Caco-2 (cell line): ENCODE data around the gene WWOX. TPM values are rescaled to one million over a fixed set of nuclear protein-coding genes. Genes with fewer than 3 reads are reported as not detected.
A peak's percentile ranks its signal among the peaks of the same experiment; 100 is the strongest.

Source experiments
- BruUV-seq: library from RNA; stranded (reverse); fragments of 400-500 nt; replicated peaks from 2 replicates; lab custom pipeline; 2021; lab: Mats Ljungman, UMichigan
- CTCF ChIA-PET: fragments of 300-600 bp; sonication (Branson Sonifier 250); formaldehyde crosslinking; loops from one replicate; lab custom pipeline; 2022; ENCODE audit warnings: antibody characterized with exemption; lab: Charles Lee
- POLR2A ChIA-PET: fragments of 300-600 bp; sonication (Branson Sonifier 250); formaldehyde crosslinking; loops from one replicate; lab custom pipeline; 2022; ENCODE audit warnings: antibody characterized with exemption; lab: Charles Lee
- DNase-seq, 2 experiments: peaks; one replicate each; pipeline versions ENCODE4 v3.0.0 to v3.0.0-alpha.2; 2020 to 2022
- H3K27me3 ChIP-seq: replicated peaks from 2 replicates; pipeline ENCODE4 v1.6.0; 2011; ENCODE audit warnings: low read length; ENCODE audit not compliant: control insufficient read depth, insufficient read depth
- H3K36me3 ChIP-seq: 2 replicates; pipeline ENCODE4 v1.5.1; 2011; ENCODE audit warnings: low read length; ENCODE audit not compliant: control insufficient read depth, insufficient read depth
- H3K4me1 ChIP-seq: fragments of 250-450 bp; sonication (Bioruptor Pico); 2 replicates; pipeline ENCODE4 v1.5.1; 2020; ENCODE audit warnings: mild to moderate bottlenecking
- H3K4me3 ChIP-seq: 2 replicates; pipeline ENCODE4 v1.5.1; 2011; ENCODE audit warnings: low read depth, mild to moderate bottlenecking, control low read depth, low read length
- H3K9me3 ChIP-seq: fragments of 250-450 bp; sonication (Bioruptor Pico); 2 replicates; pipeline ENCODE4 v1.5.1; 2020; ENCODE audit warnings: mild to moderate bottlenecking, moderate library complexity
- H3K27ac Mint-ChIP-seq: one replicate; pipeline ENCODE4 v1.8.0; 2022; ENCODE audit warnings: mixed read lengths; ENCODE audit not compliant: unreplicated experiment
- H3K27me3 Mint-ChIP-seq: one replicate; pipeline ENCODE4 v1.8.0; 2022; ENCODE audit warnings: mixed read lengths; ENCODE audit not compliant: insufficient read depth, unreplicated experiment
- H3K36me3 Mint-ChIP-seq: one replicate; pipeline ENCODE4 v1.8.0; 2022; ENCODE audit warnings: mild to moderate bottlenecking, mixed read lengths; ENCODE audit not compliant: insufficient read depth, unreplicated experiment
- H3K4me1 Mint-ChIP-seq: one replicate; pipeline ENCODE4 v1.8.0; 2022; ENCODE audit warnings: low read depth, mixed read lengths; ENCODE audit not compliant: unreplicated experiment
- H3K4me3 Mint-ChIP-seq: one replicate; pipeline ENCODE4 v1.8.0; 2022; ENCODE audit warnings: mild to moderate bottlenecking, moderate library complexity, mixed read lengths; ENCODE audit not compliant: unreplicated experiment
- H3K9me3 Mint-ChIP-seq: one replicate; pipeline ENCODE4 v1.8.0; 2022; ENCODE audit warnings: mixed read lengths; ENCODE audit not compliant: unreplicated experiment
- CTCF ChIP-seq, 2 experiments: fragments of 200-600 bp in 1 of 2; IDR thresholded peaks; 1 replicate in 1 of 2; 2 replicates in 1 of 2; pipeline versions ENCODE4 v1.5.1 to v1.8.0; 2011 to 2022; ENCODE audit warnings: antibody characterized with exemption in 1 of 2, control low read depth in 1 of 2, inconsistent platforms in 1 of 2, low read depth in 1 of 2, low read length in 1 of 2, mild to moderate bottlenecking in 1 of 2, moderate library complexity in 1 of 2; ENCODE audit not compliant: insufficient read depth in 1 of 2, severe bottlenecking in 1 of 2, unreplicated experiment in 1 of 2
- intact Hi-C: fragments of 100-400 bp; cut with micrococcal nuclease; formaldehyde crosslinking; loops from one replicate; pipeline ENCODE4 v1.10.0; 2022; ENCODE audit not compliant: unreplicated experiment
- total RNA-seq: library from RNA; stranded (reverse); gene quantifications from 2 replicates; pipeline ENCODE4 v1.2.3, GENCODE V29; 2022

WWOX gene
- total RNA-seq, 1 experiment from 2014 or later, result 45.0 TPM

GRCh38 chr16:78249056-78249455 is 149.6 kb downstream of the WWOX start:
- Histone ChIP-seq H3K4me1 (peaks cover 62% of the 10 kb centered on the region), H3K36me3 (no peaks in the 10 kb centered on the region; the same call in 1 of the 2 replicates), H3K27me3 (no peaks in the 10 kb centered on the region), H3K4me3 (no peak overlapping the region), H3K9me3 (no peaks in the 10 kb centered on the region)
- POLR2A ChIA-PET, result interaction anchor here (0.6 kb wide), 1 partner anchor 321 kb away, joined by 3 read pairs; no protein-coding TSS in a partner anchor
- intact Hi-C loops, result loop anchor here (1.0 kb wide), 1 partner anchor 48 kb away; no protein-coding TSS in a partner anchor
- peak overlapping the region; percentile 3 for H3K4me3 Mint-ChIP-seq
- CTCF ChIA-PET, result interaction anchor here (0.6 to 0.8 kb wide), 4 partner anchors 19 to 701 kb away, joined by 3 to 6 read pairs (median 3); no protein-coding TSS in a partner anchor
- TF ChIP-seq CTCF (IDR thresholded peaks at IDR 0.05; ENCODE audit: insufficient read depth in 1 of 2, low read depth in 1 of 2, low read length in 1 of 2, severe bottlenecking in 1 of 2, unreplicated experiment in 1 of 2), result peak; percentile 9 to 51
- H3K27me3 Mint-ChIP-seq, result no peaks in the 10 kb centered on the region
- peaks cover 74% of the 10 kb centered on the region for H3K4me1 Mint-ChIP-seq
- DNase-seq, result peak; percentile 68 to 82
- H3K9me3 Mint-ChIP-seq, result peaks cover 29% of the 10 kb centered on the region
- H3K36me3 Mint-ChIP-seq, result peaks cover 12% of the 10 kb centered on the region
- no TSS peak for BruUV-seq
- H3K27ac Mint-ChIP-seq, result peak overlapping the region; percentile 83

GRCh38 chr16:78249832-78250231 is 150.4 kb downstream of the WWOX start:
- CTCF ChIA-PET, result interaction anchor here (0.6 kb wide), 1 partner anchor 148 kb away, joined by 4 read pairs; no protein-coding TSS in a partner anchor

GRCh38 chr16:78251115-78251514 is 151.7 kb downstream of the WWOX start:
- H3K27me3 Mint-ChIP-seq, result no peaks in the 10 kb centered on the region
- ChIA-PET CTCF (no interaction called here), POLR2A (no interaction called here)
- Histone ChIP-seq H3K9me3 (no peaks in the 10 kb centered on the region), H3K27me3 (no peaks in the 10 kb centered on the region), H3K4me1 (peaks cover 45% of the 10 kb centered on the region), H3K4me3 (no peak overlapping the region), H3K36me3 (no peaks in the 10 kb centered on the region; the same call in 1 of the 2 replicates)
- H3K9me3 Mint-ChIP-seq, result peaks cover 25% of the 10 kb centered on the region
- no TSS peak for BruUV-seq
- H3K27ac Mint-ChIP-seq, result peak overlapping the region; percentile 29
- no peak overlapping the region for H3K4me3 Mint-ChIP-seq
- no peak for DNase-seq
- TF ChIP-seq CTCF (IDR thresholded peaks at IDR 0.05; ENCODE audit: insufficient read depth in 1 of 2, low read depth in 1 of 2, low read length in 1 of 2, severe bottlenecking in 1 of 2, unreplicated experiment in 1 of 2), result no peak
- intact Hi-C loops, result no loop called here
- H3K4me1 Mint-ChIP-seq, result peaks cover 56% of the 10 kb centered on the region
- H3K36me3 Mint-ChIP-seq, result peaks cover 1% of the 10 kb centered on the region

More at GRCh38 chr16:78249832-78250231, 150.4 kb downstream of the WWOX start:
- H3K27me3 ChIP-seq, result no peaks in the 10 kb centered on the region
- H3K9me3 ChIP-seq, result no peaks in the 10 kb centered on the region
- no peak for TF ChIP-seq CTCF (IDR thresholded peaks at IDR 0.05; ENCODE audit: insufficient read depth in 1 of 2, low read depth in 1 of 2, low read length in 1 of 2, severe bottlenecking in 1 of 2, unreplicated experiment in 1 of 2)
- no TSS peak for BruUV-seq
- H3K36me3 Mint-ChIP-seq, result peaks cover 6% of the 10 kb centered on the region
- H3K27me3 Mint-ChIP-seq, result no peaks in the 10 kb centered on the region
- peak in 1 of 2 experiments; percentile 46 for DNase-seq
- POLR2A ChIA-PET, result no interaction called here
- H3K27ac Mint-ChIP-seq, result peak overlapping the region; percentile 83
- H3K4me1 Mint-ChIP-seq, result peaks cover 66% of the 10 kb centered on the region
- no peak overlapping the region for H3K4me3 ChIP-seq
- peaks cover 29% of the 10 kb centered on the region for H3K9me3 Mint-ChIP-seq
- no peaks in the 10 kb centered on the region; the same call in 1 of the 2 replicates for H3K36me3 ChIP-seq
- no peak overlapping the region for H3K4me3 Mint-ChIP-seq
- intact Hi-C loops, result loop anchor here (1.0 kb wide), 1 partner anchor 47 kb away; no protein-coding TSS in a partner anchor
- peaks cover 57% of the 10 kb centered on the region for H3K4me1 ChIP-seq
